Osteocyte (in vitro differentiated cells): ENCODE measurements around the gene EPN2. TPM values are rescaled to one million over a fixed set of nuclear protein-coding genes. Genes with fewer than 3 reads are reported as not detected.

ENCODE experiments used
- DNase-seq: peaks from one replicate; pipeline ENCODE4 v3.0.0; 2021; ENCODE audit warnings: mixed read lengths; ENCODE audit not compliant: unreplicated experiment; ENCODE audit errors: extremely low spot score
- H3K27ac Mint-ChIP-seq: one replicate; pipeline ENCODE4 v1.8.0; 2021; ENCODE audit warnings: mild to moderate bottlenecking, mixed read lengths; ENCODE audit not compliant: unreplicated experiment
- H3K27me3 Mint-ChIP-seq: one replicate; pipeline ENCODE4 v1.8.0; 2021; ENCODE audit warnings: mixed read lengths; ENCODE audit not compliant: unreplicated experiment
- H3K36me3 Mint-ChIP-seq: one replicate; pipeline ENCODE4 v1.8.0; 2021; ENCODE audit warnings: mixed read lengths; ENCODE audit not compliant: unreplicated experiment
- H3K4me1 Mint-ChIP-seq: one replicate; pipeline ENCODE4 v1.8.0; 2021; ENCODE audit warnings: mixed read lengths; ENCODE audit not compliant: unreplicated experiment
- H3K4me3 Mint-ChIP-seq: one replicate; pipeline ENCODE4 v1.8.0; 2021; ENCODE audit warnings: mild to moderate bottlenecking, moderate library complexity, mixed read lengths; ENCODE audit not compliant: unreplicated experiment
- H3K9me3 Mint-ChIP-seq: one replicate; pipeline ENCODE4 v1.8.0; 2021; ENCODE audit warnings: mixed read lengths; ENCODE audit not compliant: unreplicated experiment
- CTCF ChIP-seq: fragments of 200-600 bp; sonication (generic); IDR thresholded peaks from 2 replicates; pipeline ENCODE4 v1.5.0; 2021; ENCODE audit warnings: antibody characterized with exemption, mild to moderate bottlenecking, moderate library complexity
- total RNA-seq: library from RNA; stranded (reverse); gene quantifications from 2 replicates; pipeline ENCODE4 v1.2.1, GENCODE V29; 2021

Gene EPN2
- total RNA-seq, 1 donor from 2014 or later: 54.7 TPM

- Mint-ChIP-seq H3K9me3 (no peaks in the 10 kb centered on the region), H3K4me3 (no peak overlapping the region), H3K27ac (no peak overlapping the region), H3K36me3 (no peaks in the 10 kb centered on the region), H3K27me3 (no peaks in the 10 kb centered on the region), H3K4me1 (peaks cover 65% of the 10 kb centered on the region)
- TF ChIP-seq CTCF: no peak
- no peak for DNase-seq
Observed at GRCh38 chr17:19269641-19270040, 32.5 kb downstream of the EPN2 start.

GRCh38 chr17:19270347-19270703 lies 33.2 kb downstream of the EPN2 start:
- DNase-seq: no peak
- Mint-ChIP-seq H3K4me1 (peaks cover 65% of the 10 kb centered on the region), H3K9me3 (no peaks in the 10 kb centered on the region), H3K27me3 (no peaks in the 10 kb centered on the region), H3K36me3 (no peaks in the 10 kb centered on the region), H3K27ac (no peak overlapping the region), H3K4me3 (no peak overlapping the region)
- TF ChIP-seq CTCF: no peak

- no peaks in the 10 kb centered on the region for H3K9me3 Mint-ChIP-seq
- H3K27me3 Mint-ChIP-seq: no peaks in the 10 kb centered on the region
- H3K36me3 Mint-ChIP-seq: no peaks in the 10 kb centered on the region
- H3K4me3 Mint-ChIP-seq: no peak overlapping the region
- no peak for DNase-seq
- H3K4me1 Mint-ChIP-seq: peaks cover 62% of the 10 kb centered on the region
- TF ChIP-seq CTCF: no peak
- H3K27ac Mint-ChIP-seq: peak overlapping the region; percentile 31
Observed at GRCh38 chr17:19270704-19271611, 33.8 kb downstream of the EPN2 start.

GRCh38 chr17:19271780-19272357 lies 34.7 kb downstream of the EPN2 start:
- Mint-ChIP-seq H3K27me3 (no peaks in the 10 kb centered on the region), H3K4me3 (no peak overlapping the region)
- DNase-seq: no peak

More at GRCh38 chr17:19271780-19272357, 34.7 kb downstream of the EPN2 start:
- H3K36me3 Mint-ChIP-seq: peaks cover 2% of the 10 kb centered on the region
- H3K27ac Mint-ChIP-seq: peak overlapping the region; percentile 31
- no peak for TF ChIP-seq CTCF
- no peaks in the 10 kb centered on the region for H3K9me3 Mint-ChIP-seq
- peaks cover 60% of the 10 kb centered on the region for H3K4me1 Mint-ChIP-seq
